DND-41 (cell line): Measurements from ENCODE around the gene DNA2.

Source experiments
- ATAC-seq: fragments of 200-7000 bp; cut with Tn5 transposase; 3 replicates; pipeline ENCODE4 v1.9.1; 2021; ENCODE audit warnings: low read depth; ENCODE audit not compliant: insufficient read depth
- DNase-seq: peaks from one replicate; pipeline ENCODE4 v3.0.0-alpha.2; 2020
- H2AFZ ChIP-seq: 2 replicates; pipeline ENCODE4 v1.6.0; 2012; ENCODE audit warnings: low read depth, low read length
- H3K27ac ChIP-seq: 2 replicates; pipeline ENCODE4 v1.5.1; 2012; ENCODE audit warnings: low read length, inconsistent platforms
- H3K27me3 ChIP-seq: fragments of 200-600 bp; sonication (generic); 2 replicates; pipeline ENCODE4 v1.6.0; 2012; ENCODE audit warnings: low read length, mild to moderate bottlenecking, inconsistent platforms; ENCODE audit not compliant: insufficient read depth, poor library complexity
- H3K36me3 ChIP-seq: 2 replicates; pipeline ENCODE4 v1.5.1; 2012; ENCODE audit warnings: low read length, inconsistent platforms; ENCODE audit not compliant: insufficient read depth
- H3K4me1 ChIP-seq: 2 replicates; pipeline ENCODE4 v1.5.1; 2012; ENCODE audit warnings: mild to moderate bottlenecking, low read length; ENCODE audit not compliant: insufficient read depth
- H3K4me2 ChIP-seq: 2 replicates; pipeline ENCODE4 v1.6.0; 2012; ENCODE audit warnings: mild to moderate bottlenecking, moderate library complexity, low read length, inconsistent platforms; ENCODE audit not compliant: insufficient read depth
- H3K4me3 ChIP-seq, 2 experiments: fragments of 200-600 bp in 1 of 2; shearing (Covaris generic) in 1 of 2; 2 replicates each; pipeline ENCODE4 v1.5.1; 2012 to 2016; ENCODE audit warnings: inconsistent platforms in 2 of 2, low read length in 2 of 2, mild to moderate bottlenecking in 2 of 2, low read depth in 1 of 2, moderate library complexity in 1 of 2
- H3K79me2 ChIP-seq: 2 replicates; pipeline ENCODE4 v1.6.0; 2012; ENCODE audit warnings: low read length, inconsistent platforms; ENCODE audit not compliant: insufficient read depth
- H3K9ac ChIP-seq: 2 replicates; pipeline ENCODE4 v1.6.0; 2012; ENCODE audit warnings: low read depth, mild to moderate bottlenecking, inconsistent platforms, low read length, moderate library complexity
- H3K9me3 ChIP-seq: 2 replicates; pipeline ENCODE4 v1.5.1; 2012; ENCODE audit warnings: low read length, moderate library complexity, mild to moderate bottlenecking, inconsistent platforms; ENCODE audit not compliant: insufficient read depth, severe bottlenecking
- H4K20me1 ChIP-seq: 2 replicates; pipeline ENCODE4 v1.6.0; 2012; ENCODE audit warnings: low read length; ENCODE audit not compliant: insufficient read depth
- EZH2 ChIP-seq: IDR thresholded peaks from 3 replicates; pipeline ENCODE4 v1.6.1; 2012; ENCODE audit warnings: borderline replicate concordance, low read depth, mild to moderate bottlenecking, moderate library complexity, low read length, inconsistent platforms; ENCODE audit not compliant: severe bottlenecking
- TF ChIP-seq, protein P1 (sequence below): IDR thresholded peaks from 2 replicates; pipeline ENCODE4 v1.5.1; 2012; ENCODE audit warnings: borderline replicate concordance, low read length, moderate library complexity, mild to moderate bottlenecking; ENCODE audit not compliant: poor library complexity, severe bottlenecking; ENCODE audit errors: extremely low read depth

Gene DNA2

GRCh38 chr10:68423522-68423921, 48.3 kb downstream of the DNA2 start:
- Histone ChIP-seq H3K27ac (peak overlapping the region; percentile 66), H3K4me2 (peak overlapping the region; percentile 28; the same call in 1 of the 2 replicates), H3K79me2 (peaks cover 4% of the 10 kb centered on the region), H3K27me3 (no peaks in the 10 kb centered on the region), H3K4me1 (peaks cover 19% of the 10 kb centered on the region), H3K9ac (0 out of 2 replicates have a peak overlapping the region, but pooled peaks have one; percentile 0), H3K36me3 (peaks cover 63% of the 10 kb centered on the region), H4K20me1 (0 out of 2 replicates have a peak, but pooled peaks cover 5% of the 10 kb centered on the region), H3K9me3 (no peaks in the 10 kb centered on the region), H3K4me3 (no peak overlapping the region), H2AFZ (no peak overlapping the region)
- peak; percentile 99 for ATAC-seq
- TF ChIP-seq, protein P1, sequence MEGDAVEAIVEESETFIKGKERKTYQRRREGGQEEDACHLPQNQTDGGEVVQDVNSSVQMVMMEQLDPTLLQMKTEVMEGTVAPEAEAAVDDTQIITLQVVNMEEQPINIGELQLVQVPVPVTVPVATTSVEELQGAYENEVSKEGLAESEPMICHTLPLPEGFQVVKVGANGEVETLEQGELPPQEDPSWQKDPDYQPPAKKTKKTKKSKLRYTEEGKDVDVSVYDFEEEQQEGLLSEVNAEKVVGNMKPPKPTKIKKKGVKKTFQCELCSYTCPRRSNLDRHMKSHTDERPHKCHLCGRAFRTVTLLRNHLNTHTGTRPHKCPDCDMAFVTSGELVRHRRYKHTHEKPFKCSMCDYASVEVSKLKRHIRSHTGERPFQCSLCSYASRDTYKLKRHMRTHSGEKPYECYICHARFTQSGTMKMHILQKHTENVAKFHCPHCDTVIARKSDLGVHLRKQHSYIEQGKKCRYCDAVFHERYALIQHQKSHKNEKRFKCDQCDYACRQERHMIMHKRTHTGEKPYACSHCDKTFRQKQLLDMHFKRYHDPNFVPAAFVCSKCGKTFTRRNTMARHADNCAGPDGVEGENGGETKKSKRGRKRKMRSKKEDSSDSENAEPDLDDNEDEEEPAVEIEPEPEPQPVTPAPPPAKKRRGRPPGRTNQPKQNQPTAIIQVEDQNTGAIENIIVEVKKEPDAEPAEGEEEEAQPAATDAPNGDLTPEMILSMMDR = no peak
- no peak for TF ChIP-seq EZH2
- peak; percentile 91 for DNase-seq

DNA sequence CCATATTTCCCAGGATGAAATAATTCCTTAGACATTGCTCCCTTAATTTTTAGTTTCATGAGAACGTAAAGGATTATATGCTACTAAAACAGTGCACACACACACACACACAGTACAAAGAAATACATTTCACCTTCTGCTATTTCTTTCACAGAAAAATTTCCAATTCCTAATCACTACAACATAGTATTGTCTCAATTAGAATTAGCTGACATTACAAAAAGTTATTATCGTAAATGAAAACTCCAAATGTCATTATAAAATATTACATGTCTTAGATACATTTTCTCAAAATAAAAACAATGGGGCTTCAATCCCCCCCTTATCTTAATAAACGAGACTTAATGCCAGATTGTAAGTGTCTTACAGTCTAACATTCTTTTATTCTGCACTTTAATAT, 52.4 kb downstream of the DNA2 start:
- Histone ChIP-seq H3K9me3 (no peaks in the 10 kb centered on the region), H3K4me1 (peaks cover 19% of the 10 kb centered on the region), H3K9ac (no peak overlapping the region), H2AFZ (no peak overlapping the region), H3K79me2 (peaks cover 4% of the 10 kb centered on the region), H3K27ac (no peak overlapping the region), H3K4me3 (no peak overlapping the region), H4K20me1 (0 out of 2 replicates have a peak, but pooled peaks cover 8% of the 10 kb centered on the region), H3K4me2 (no peak overlapping the region), H3K27me3 (no peaks in the 10 kb centered on the region), H3K36me3 (peaks cover 81% of the 10 kb centered on the region)
- DNase-seq = no peak
- TF ChIP-seq EZH2 = no peak
- TF ChIP-seq, protein P1 = no peak
- no peak for ATAC-seq

- DNase-seq (no peak), ATAC-seq (no peak)
Measured at GRCh38 chr10:68408898-68409518, 62.8 kb downstream of the DNA2 start.

More at GRCh38 chr10:68408898-68409518, 62.8 kb downstream of the DNA2 start:
- H4K20me1 ChIP-seq = no peaks in the 10 kb centered on the region
- peaks cover 9% of the 10 kb centered on the region for H3K36me3 ChIP-seq
- H3K79me2 ChIP-seq = peaks cover 30% of the 10 kb centered on the region
- H2AFZ ChIP-seq = no peak overlapping the region
- H3K27me3 ChIP-seq = no peaks in the 10 kb centered on the region
- peaks cover 24% of the 10 kb centered on the region for H3K4me1 ChIP-seq
- H3K9me3 ChIP-seq = no peaks in the 10 kb centered on the region
- H3K4me3 ChIP-seq = no peak overlapping the region
- H3K27ac ChIP-seq = no peak overlapping the region
- H3K9ac ChIP-seq = no peak overlapping the region
- H3K4me2 ChIP-seq = no peak overlapping the region
- no peak for TF ChIP-seq EZH2
- TF ChIP-seq, protein P1 = no peak
